ENCODE measurements around the gene ICA1L. TPM values are rescaled to one million over a fixed set of nuclear protein-coding genes. Genes with fewer than 3 reads are reported as not detected.

The ICA1L gene
- total and polyA plus RNA-seq, 2 of the 4 experiments (the other 2 are of a cell fraction), result 1.7 to 1.8 TPM

DNA sequence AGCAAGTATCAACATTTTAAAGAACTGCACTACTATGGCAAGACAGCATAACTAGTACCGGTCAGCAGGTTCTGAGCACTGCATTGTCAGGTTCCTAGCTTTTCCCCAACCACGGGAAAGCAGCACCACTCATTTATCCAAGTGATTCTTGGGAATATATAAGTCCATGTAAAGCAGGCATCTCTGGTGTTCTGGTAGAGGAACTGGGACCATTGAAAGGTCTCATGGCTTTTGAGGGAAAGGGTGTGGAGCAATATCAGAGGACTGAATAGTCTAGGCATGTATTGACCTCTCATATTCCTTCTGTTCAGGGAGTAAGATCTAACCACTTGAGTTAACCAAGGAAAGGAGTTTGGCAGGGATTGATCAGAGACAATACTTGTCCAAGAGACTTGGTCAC is 6.1 kb upstream of the ICA1L start:
- no peak overlapping the region for H4K5ac ChIP-seq (ENCODE audit: low read depth, low read length)
- WGBS, 2 experiments (ENCODE audit: extremely low coverage in 2 of 2, insufficient read length in 1 of 2), result no CpG with 5 or more reads among the region's 2 CpGs
- H3K27ac ChIP-seq (ENCODE audit: insufficient read depth, low read length), result no peak overlapping the region
- peaks cover 9% of the 10 kb centered on the region; the same call in 1 of the 2 replicates for H3K36me3 ChIP-seq (ENCODE audit: control insufficient read depth, insufficient read depth, low read length)
- H3K4me2 ChIP-seq (ENCODE audit: low read depth, low read length), result no peak overlapping the region
- no peak overlapping the region for H2BK20ac ChIP-seq (ENCODE audit: low read depth, low read length)
- H3K9me1 ChIP-seq (ENCODE audit: insufficient read depth, low read length), result no peaks in the 10 kb centered on the region
- H3K9ac ChIP-seq (ENCODE audit: low read depth, low read length), result no peak overlapping the region
- ChIA-PET POLR2A (ENCODE audit: unreplicated experiment) (no interaction called here), CTCF (no interaction called here)
- H3K4ac ChIP-seq (ENCODE audit: low read depth, low read length), result no peak overlapping the region
- H3K27me3 ChIP-seq (ENCODE audit: control insufficient read depth, insufficient read depth, low read length), result no peaks in the 10 kb centered on the region
- no peak overlapping the region for H2BK120ac ChIP-seq (ENCODE audit: low read depth, low read length)
- no peaks in the 10 kb centered on the region for H3K4me1 ChIP-seq (ENCODE audit: control insufficient read depth, insufficient read depth, low read length)
- H3K9me3 ChIP-seq (ENCODE audit: control insufficient read depth, insufficient read depth, low read length), result no peaks in the 10 kb centered on the region
- ATAC-seq (ENCODE audit: low read depth), result no peak
- in situ Hi-C loops (cut with MboI; ENCODE audit: low sequenced_read_pairs), result loop anchor here (10.0 kb wide), 1 partner anchor 283 kb away; no protein-coding TSS in a partner anchor
- no TSS peak for BruUV-seq (replicated peaks)
- no peak overlapping the region for H4K8ac ChIP-seq (ENCODE audit: low read depth in 2 of 2, low read length in 2 of 2)
- no peak for DNase-seq
- no peak overlapping the region for H2AFZ ChIP-seq (replicated peaks; ENCODE audit: low read length, poor library complexity)
- no peak overlapping the region for H2BK5ac ChIP-seq (ENCODE audit: low read depth, low read length, poor library complexity, severe bottlenecking)
- dilution Hi-C loops (cut with HindIII; ENCODE audit: low sequenced_read_pairs, unreplicated experiment), result no loop called here
- intact Hi-C loops (cut with micrococcal nuclease), result no loop called here
- H4K20me1 ChIP-seq (ENCODE audit: insufficient read depth, low read length), result no peaks in the 10 kb centered on the region
- H3K4me3 ChIP-seq (ENCODE audit: insufficient read depth, low read depth, low read length), result no peak overlapping the region
- H2AK9ac ChIP-seq (replicated peaks; ENCODE audit: low read depth, low read length, poor library complexity), result no peak overlapping the region
- TF ChIP-seq RCOR1 (IDR thresholded peaks at IDR 0.05; ENCODE audit: insufficient replicate concordance, low read length), result no peak
- no peak for TF ChIP-seq MAFK (IDR thresholded peaks at IDR 0.05; ENCODE audit: low read depth, low read length)
- TF ChIP-seq, protein P1, sequence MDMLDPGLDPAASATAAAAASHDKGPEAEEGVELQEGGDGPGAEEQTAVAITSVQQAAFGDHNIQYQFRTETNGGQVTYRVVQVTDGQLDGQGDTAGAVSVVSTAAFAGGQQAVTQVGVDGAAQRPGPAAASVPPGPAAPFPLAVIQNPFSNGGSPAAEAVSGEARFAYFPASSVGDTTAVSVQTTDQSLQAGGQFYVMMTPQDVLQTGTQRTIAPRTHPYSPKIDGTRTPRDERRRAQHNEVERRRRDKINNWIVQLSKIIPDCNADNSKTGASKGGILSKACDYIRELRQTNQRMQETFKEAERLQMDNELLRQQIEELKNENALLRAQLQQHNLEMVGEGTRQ (IDR thresholded peaks at IDR 0.05; ENCODE audit: low read depth, low read length), result no peak
- TF ChIP-seq, protein P2, sequence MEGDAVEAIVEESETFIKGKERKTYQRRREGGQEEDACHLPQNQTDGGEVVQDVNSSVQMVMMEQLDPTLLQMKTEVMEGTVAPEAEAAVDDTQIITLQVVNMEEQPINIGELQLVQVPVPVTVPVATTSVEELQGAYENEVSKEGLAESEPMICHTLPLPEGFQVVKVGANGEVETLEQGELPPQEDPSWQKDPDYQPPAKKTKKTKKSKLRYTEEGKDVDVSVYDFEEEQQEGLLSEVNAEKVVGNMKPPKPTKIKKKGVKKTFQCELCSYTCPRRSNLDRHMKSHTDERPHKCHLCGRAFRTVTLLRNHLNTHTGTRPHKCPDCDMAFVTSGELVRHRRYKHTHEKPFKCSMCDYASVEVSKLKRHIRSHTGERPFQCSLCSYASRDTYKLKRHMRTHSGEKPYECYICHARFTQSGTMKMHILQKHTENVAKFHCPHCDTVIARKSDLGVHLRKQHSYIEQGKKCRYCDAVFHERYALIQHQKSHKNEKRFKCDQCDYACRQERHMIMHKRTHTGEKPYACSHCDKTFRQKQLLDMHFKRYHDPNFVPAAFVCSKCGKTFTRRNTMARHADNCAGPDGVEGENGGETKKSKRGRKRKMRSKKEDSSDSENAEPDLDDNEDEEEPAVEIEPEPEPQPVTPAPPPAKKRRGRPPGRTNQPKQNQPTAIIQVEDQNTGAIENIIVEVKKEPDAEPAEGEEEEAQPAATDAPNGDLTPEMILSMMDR (conservative IDR thresholded peaks at IDR 0.05; ENCODE audit: low read depth, low read length), result no peak
- TF ChIP-seq NFE2L2 (IDR thresholded peaks at IDR 0.05; ENCODE audit: low read depth, low read length), result no peak
- no peak for TF ChIP-seq MXI1 (IDR thresholded peaks at IDR 0.05; ENCODE audit: borderline replicate concordance, low read depth, low read length)
- TF ChIP-seq MAZ (IDR thresholded peaks at IDR 0.05; ENCODE audit: borderline replicate concordance, low read depth, low read length), result no peak
- TF ChIP-seq RFX5 (IDR thresholded peaks at IDR 0.05; ENCODE audit: low read depth, low read length), result no peak
- TF ChIP-seq, protein P3, sequence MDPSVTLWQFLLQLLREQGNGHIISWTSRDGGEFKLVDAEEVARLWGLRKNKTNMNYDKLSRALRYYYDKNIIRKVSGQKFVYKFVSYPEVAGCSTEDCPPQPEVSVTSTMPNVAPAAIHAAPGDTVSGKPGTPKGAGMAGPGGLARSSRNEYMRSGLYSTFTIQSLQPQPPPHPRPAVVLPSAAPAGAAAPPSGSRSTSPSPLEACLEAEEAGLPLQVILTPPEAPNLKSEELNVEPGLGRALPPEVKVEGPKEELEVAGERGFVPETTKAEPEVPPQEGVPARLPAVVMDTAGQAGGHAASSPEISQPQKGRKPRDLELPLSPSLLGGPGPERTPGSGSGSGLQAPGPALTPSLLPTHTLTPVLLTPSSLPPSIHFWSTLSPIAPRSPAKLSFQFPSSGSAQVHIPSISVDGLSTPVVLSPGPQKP (IDR thresholded peaks at IDR 0.05; ENCODE audit: borderline replicate concordance, low read depth, low read length), result no peak
- TF ChIP-seq POLR2A (IDR thresholded peaks at IDR 0.05; ENCODE audit: low read depth, low read length), result no peak
- TF ChIP-seq FOS (IDR thresholded peaks at IDR 0.05; ENCODE audit: low read depth, low read length), result no peak
- TF ChIP-seq BHLHE40 (IDR thresholded peaks at IDR 0.05; ENCODE audit: low read depth, low read length), result no peak
- TF ChIP-seq CHD1 (IDR thresholded peaks at IDR 0.05; ENCODE audit: low read depth, low read length), result no peak
- TF ChIP-seq SMC3 (IDR thresholded peaks at IDR 0.05; ENCODE audit: low read depth, low read length), result no peak
- TF ChIP-seq RAD21 (IDR thresholded peaks at IDR 0.05; ENCODE audit: low read length), result no peak
- no peak for TF ChIP-seq CEBPB (IDR thresholded peaks at IDR 0.05; ENCODE audit: low read depth, low read length)
- H2BK15ac ChIP-seq (ENCODE audit: low read depth, low read length), result no peak overlapping the region
- no peak overlapping the region for H3K23ac ChIP-seq (ENCODE audit: low read depth, low read length)
- no peak overlapping the region for H3K14ac ChIP-seq (replicated peaks; ENCODE audit: low read depth, low read length)
- H3K18ac ChIP-seq (ENCODE audit: low read depth, low read length), result no peak overlapping the region
- H3K56ac ChIP-seq (ENCODE audit: extremely low read depth, insufficient read depth, low read length), result no peak overlapping the region
- no peaks in the 10 kb centered on the region for H3K79me1 ChIP-seq (ENCODE audit: low read depth in 1 of 2, low read length in 2 of 2)
- H4K91ac ChIP-seq (ENCODE audit: insufficient read depth, low read depth, low read length), result no peak overlapping the region
- no peak overlapping the region for H2AK5ac ChIP-seq (ENCODE audit: low read depth, low read length)

Data from IMR-90 (cell line).